Effector memory CD4-positive, alpha-beta T cell (primary cell): Measurements from ENCODE around the gene NHLH2.

Experiments used
- DNase-seq, 3 donors: peaks; one replicate each; pipeline ENCODE4 v3.0.0-alpha.2; 2020
- H3K27ac ChIP-seq: 2 replicates; pipeline ENCODE4 v1.7.0; 2013; ENCODE audit warnings: mild to moderate bottlenecking, low read length, moderate library complexity; ENCODE audit not compliant: insufficient read depth, poor library complexity, severe bottlenecking
- H3K27me3 ChIP-seq: replicated peaks from 2 replicates; pipeline ENCODE4 v1.7.0; 2013; ENCODE audit warnings: mild to moderate bottlenecking, low read length; ENCODE audit not compliant: insufficient read depth, control insufficient read depth, poor library complexity, severe bottlenecking
- H3K36me3 ChIP-seq: 2 replicates; pipeline ENCODE4 v1.7.0; 2013; ENCODE audit warnings: mild to moderate bottlenecking, low read length, moderate library complexity; ENCODE audit not compliant: control insufficient read depth, insufficient read depth
- H3K4me1 ChIP-seq: 2 replicates; pipeline ENCODE4 v1.7.0; 2013; ENCODE audit warnings: low read length, mild to moderate bottlenecking; ENCODE audit not compliant: control insufficient read depth, insufficient read depth, poor library complexity, severe bottlenecking
- H3K4me3 ChIP-seq: 2 replicates; pipeline ENCODE4 v1.7.0; 2013; ENCODE audit warnings: low read length, low read depth, mild to moderate bottlenecking; ENCODE audit not compliant: insufficient read depth, poor library complexity, severe bottlenecking
- H3K9me3 ChIP-seq: 2 replicates; pipeline ENCODE4 v1.7.0; 2013; ENCODE audit warnings: mild to moderate bottlenecking, low read length, moderate library complexity; ENCODE audit not compliant: control insufficient read depth

The NHLH2 gene

DNA sequence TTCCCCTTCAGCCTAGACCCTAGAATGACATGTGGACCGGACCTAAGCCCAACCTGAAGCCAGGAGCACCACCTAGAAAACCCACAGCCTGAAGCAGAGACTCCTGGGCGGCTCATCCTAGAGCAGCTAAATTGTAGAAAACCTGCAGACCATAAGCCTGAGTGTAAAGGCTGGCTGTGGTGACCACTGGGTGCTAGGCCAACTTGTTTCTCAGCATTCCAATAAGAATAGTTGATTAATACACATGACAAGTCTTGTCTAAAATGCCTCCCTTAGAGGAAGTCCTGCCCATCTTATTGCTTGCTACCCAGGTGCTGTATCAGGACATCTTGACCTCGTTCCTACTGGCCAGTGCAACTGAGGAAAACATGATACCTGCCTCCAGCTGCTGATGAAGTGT lies 49.1 kb downstream of the NHLH2 start:
- Histone ChIP-seq H3K27ac (no peak overlapping the region), H3K36me3 (no peaks in the 10 kb centered on the region), H3K4me1 (no peaks in the 10 kb centered on the region), H3K4me3 (no peak overlapping the region), H3K27me3 (peaks cover 7% of the 10 kb centered on the region), H3K9me3 (no peaks in the 10 kb centered on the region)
- no peak for DNase-seq

DNA sequence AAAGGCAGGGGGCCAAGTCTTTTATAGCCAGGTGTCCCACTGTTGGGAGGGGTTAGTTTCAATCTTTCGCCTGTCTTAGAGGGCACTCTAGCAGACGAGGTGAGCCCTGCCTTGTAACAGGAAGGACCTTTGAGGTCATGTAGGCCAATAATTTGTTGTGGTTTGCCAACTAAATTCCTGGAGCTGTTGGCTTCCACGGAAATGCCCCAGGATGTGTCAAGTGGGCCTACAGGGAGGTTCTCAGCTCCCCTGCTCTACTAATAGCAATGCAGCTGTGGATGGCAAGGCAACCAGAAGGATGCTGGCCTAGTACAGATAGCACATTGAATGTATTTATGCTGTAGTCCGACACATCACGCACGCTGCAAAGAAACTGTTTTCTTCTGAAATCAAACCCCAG lies 50.1 kb downstream of the NHLH2 start:
- DNase-seq, result no peak
- H3K27ac ChIP-seq, result no peak overlapping the region
- no peaks in the 10 kb centered on the region for H3K36me3 ChIP-seq
- H3K4me3 ChIP-seq, result no peak overlapping the region
- peaks cover 3% of the 10 kb centered on the region for H3K27me3 ChIP-seq
- H3K4me1 ChIP-seq, result no peaks in the 10 kb centered on the region
- no peaks in the 10 kb centered on the region for H3K9me3 ChIP-seq

DNA sequence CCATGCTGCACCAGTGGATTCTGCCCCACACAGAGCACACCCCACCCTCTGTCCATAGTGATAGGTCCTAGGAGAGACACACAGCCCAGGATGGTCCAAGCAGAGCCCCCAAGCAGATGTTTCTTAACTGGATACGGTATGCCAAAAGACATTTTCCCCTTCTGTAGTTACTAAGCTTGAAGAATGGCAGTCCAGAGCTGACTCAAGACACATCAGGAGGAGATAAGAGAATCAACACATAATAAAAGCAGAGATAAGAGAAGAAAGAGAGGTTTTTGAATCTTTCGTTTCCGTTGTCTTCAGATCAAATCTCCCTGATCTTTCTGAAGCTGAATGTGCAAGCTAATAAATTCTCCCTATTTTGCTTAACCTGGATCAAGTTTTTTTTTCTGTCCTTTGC lies 50.6 kb downstream of the NHLH2 start:
- Histone ChIP-seq H3K27ac (no peak overlapping the region), H3K27me3 (peaks cover 3% of the 10 kb centered on the region), H3K9me3 (no peaks in the 10 kb centered on the region), H3K4me1 (no peaks in the 10 kb centered on the region), H3K4me3 (no peak overlapping the region), H3K36me3 (no peaks in the 10 kb centered on the region)
- no peak for DNase-seq
